SK-N-SH (cell line): ENCODE results near the gene MLLT3. TPM values are rescaled to one million over a fixed set of nuclear protein-coding genes. Genes with fewer than 3 reads are reported as not detected.

Experiments
- CTCF ChIA-PET: fragments of 300-600, 350-600 bp; formaldehyde crosslinking; extraction: SDS; loops from one replicate; lab custom pipeline; 2021; lab: Yijun Ruan, JAX
- POLR2A ChIA-PET: fragments of 350-600 bp; sonication (Branson Sonifier 250); formaldehyde crosslinking; extraction: SDS; loops from one replicate; lab custom pipeline; 2020; ENCODE audit warnings: antibody characterized with exemption, inconsistent platforms; lab: Yijun Ruan, JAX
- DNase-seq: peaks from one replicate; pipeline ENCODE4 v3.0.0; 2012
- H2AFZ ChIP-seq: fragments of 200-600 bp; sonication (generic); 2 replicates; pipeline ENCODE4 v1.8.1; 2016; ENCODE audit warnings: antibody characterized with exemption, mild to moderate bottlenecking, low read depth
- H3F3A ChIP-seq: fragments of 200-600 bp; sonication (generic); replicated peaks from 2 replicates; pipeline ENCODE3; 2016; ENCODE audit warnings: antibody characterized with exemption, mild to moderate bottlenecking; ENCODE audit not compliant: insufficient read depth
- H3K27ac ChIP-seq, 2 experiments: fragments of 200-500 bp in 1 of 2; fragments of 200-600 bp in 1 of 2; sonication (Bioruptor generic) in 1 of 2; sonication (generic), shearing (Covaris generic) in 1 of 2; 2 replicates each; pipeline versions ENCODE4 v1.5.1 to v1.6.1; 2014 to 2016; ENCODE audit warnings: low read depth in 2 of 2, inconsistent platforms in 1 of 2, low read length in 1 of 2, mild to moderate bottlenecking in 1 of 2, mixed read lengths in 1 of 2
- H3K27me3 ChIP-seq: fragments of 200-600 bp; sonication (generic), shearing (Covaris generic); 2 replicates; pipeline ENCODE4 v1.6.1; 2016; ENCODE audit warnings: mixed run types; ENCODE audit not compliant: insufficient read depth
- H3K36me3 ChIP-seq, 2 experiments: fragments of 200-500 bp in 1 of 2; fragments of 200-600 bp in 1 of 2; sonication (Bioruptor generic) in 1 of 2; sonication (generic) in 1 of 2; replicated peaks in 1 of 2; 2 replicates each; pipeline versions ENCODE3 to v1.5.1; 2014 to 2016; ENCODE audit warnings: low read length in 1 of 2, mild to moderate bottlenecking in 1 of 2; ENCODE audit not compliant: insufficient read depth in 2 of 2, control insufficient read depth in 1 of 2
- H3K4me1 ChIP-seq, 2 experiments: fragments of 200-500 bp in 1 of 2; fragments of 200-600 bp in 1 of 2; sonication (Bioruptor generic) in 1 of 2; sonication (generic), shearing (Covaris generic) in 1 of 2; 2 replicates each; pipeline versions ENCODE4 v1.5.1 to v1.6.1; 2014 to 2016; ENCODE audit warnings: low read depth in 1 of 2, low read length in 1 of 2, mixed run types in 1 of 2; ENCODE audit not compliant: insufficient read depth in 2 of 2, control insufficient read depth in 1 of 2
- H3K4me2 ChIP-seq: fragments of 200-600 bp; sonication (generic), shearing (Covaris generic); 2 replicates; pipeline ENCODE4 v1.6.1; 2017; ENCODE audit warnings: mixed run types
- H3K4me3 ChIP-seq, 2 experiments: fragments of 200-500 bp in 1 of 2; fragments of 200-600 bp in 1 of 2; sonication (Bioruptor generic) in 1 of 2; sonication (generic), shearing (Covaris generic) in 1 of 2; 2 replicates each; pipeline versions ENCODE4 v1.5.1 to v1.8.1; 2014 to 2016; ENCODE audit warnings: low read depth in 2 of 2, inconsistent platforms in 1 of 2, low read length in 1 of 2, mild to moderate bottlenecking in 1 of 2, mixed read lengths in 1 of 2, moderate library complexity in 1 of 2
- H3K79me2 ChIP-seq: fragments of 200-600 bp; sonication (generic); 2 replicates; pipeline ENCODE4 v1.8.1; 2017; ENCODE audit warnings: mild to moderate bottlenecking; ENCODE audit not compliant: insufficient read depth
- H3K9ac ChIP-seq: fragments of 200-600 bp; sonication (generic); 2 replicates; pipeline ENCODE4 v1.6.1; 2017; ENCODE audit warnings: mixed run types
- H3K9me2 ChIP-seq: fragments of 200-600 bp; sonication (generic); 2 replicates; pipeline ENCODE4 v1.6.1; 2017; ENCODE audit warnings: mixed run types
- H3K9me3 ChIP-seq: fragments of 200-600 bp; sonication (generic); 2 replicates; pipeline ENCODE4 v1.6.1; 2017; ENCODE audit warnings: mixed run types, mild to moderate bottlenecking, moderate library complexity
- H4K20me1 ChIP-seq: fragments of 200-600 bp; sonication (generic); 2 replicates; pipeline ENCODE4 v1.6.1; 2017; ENCODE audit warnings: mild to moderate bottlenecking, mixed run types; ENCODE audit not compliant: insufficient read depth
- CHD2 ChIP-seq: fragments of 150-350 bp; IDR thresholded peaks from 2 replicates; pipeline ENCODE4 v1.6.1; 2018; ENCODE audit warnings: low read length; ENCODE audit not compliant: partially characterized antibody
- ELF1 ChIP-seq: IDR thresholded peaks from 2 replicates; pipeline ENCODE4 v1.4.0; 2012
- FOSL2 ChIP-seq: IDR thresholded peaks from 2 replicates; pipeline ENCODE4 v1.4.0; 2012; ENCODE audit warnings: low read depth, mild to moderate bottlenecking, moderate library complexity, borderline replicate concordance
- FOXM1 ChIP-seq: IDR thresholded peaks from 2 replicates; pipeline ENCODE4 v1.4.0; 2012; ENCODE audit warnings: low read depth, mild to moderate bottlenecking
- MAX ChIP-seq: IDR thresholded peaks from 2 replicates; pipeline ENCODE4 v1.4.0; 2012; ENCODE audit warnings: low read depth
- NFIC ChIP-seq: IDR thresholded peaks from 2 replicates; pipeline ENCODE4 v1.4.0; 2012; ENCODE audit warnings: borderline replicate concordance
- NRF1 ChIP-seq: IDR thresholded peaks from 2 replicates; pipeline ENCODE4 v1.6.1; 2012; ENCODE audit warnings: low read depth, mild to moderate bottlenecking, low read length
- RCOR1 ChIP-seq: fragments of 150-350 bp; IDR thresholded peaks from 2 replicates; pipeline ENCODE4 v1.6.1; 2017; ENCODE audit warnings: antibody characterized with exemption, low read length
- REST ChIP-seq: IDR thresholded peaks from 2 replicates; pipeline ENCODE4 v1.6.1; 2012; ENCODE audit warnings: mild to moderate bottlenecking, low read depth, low read length, moderate library complexity
- RXRA ChIP-seq: IDR thresholded peaks from 2 replicates; pipeline ENCODE4 v1.4.0; 2012; ENCODE audit warnings: low read depth, mild to moderate bottlenecking, borderline replicate concordance
- SMC3 ChIP-seq: IDR thresholded peaks from 2 replicates; pipeline ENCODE4 v1.6.1; 2012; ENCODE audit warnings: low read depth, low read length, improper control_type of control experiment
- TEAD4 ChIP-seq: IDR thresholded peaks from 2 replicates; pipeline ENCODE4 v1.4.0; 2012; ENCODE audit warnings: mild to moderate bottlenecking, borderline replicate concordance; ENCODE audit not compliant: insufficient read depth
- WGBS: methylation state at CpG from one replicate; pipeline ENCODE4 v1.1.6; 2017; ENCODE audit warnings: low lambda C conversion rate; 5-methylcytosine and 5-hydroxymethylcytosine counted together
- polyA plus RNA-seq, 3 experiments: library from polyadenylated mRNA; depleted of rRNA; stranded (reverse); fragments of >200 nt; gene quantifications; 2 replicates each; pipeline ENCODE4 v1.2.3, GENCODE V29; 2012

MLLT3 gene
- polyA plus RNA-seq, 1 of the 3 experiments (the other 2 are of a cell fraction), result 3.9 TPM

GRCh38 chr9:20405616-20406015 lies 216.7 kb downstream of the MLLT3 start:
- no peak overlapping the region for H3K4me3 ChIP-seq
- no peak overlapping the region for H2AFZ ChIP-seq
- no peaks in the 10 kb centered on the region for H3K9me3 ChIP-seq
- H3K9ac ChIP-seq, result no peak overlapping the region
- H3K27me3 ChIP-seq, result no peaks in the 10 kb centered on the region
- no peak for DNase-seq
- POLR2A ChIA-PET, result no interaction called here
- H3F3A ChIP-seq, result no peaks in the 10 kb centered on the region
- WGBS, result 92% methylated on average over 5 of the region's 5 CpGs
- H3K36me3 ChIP-seq, result no peaks in the 10 kb centered on the region
- H3K79me2 ChIP-seq, result no peaks in the 10 kb centered on the region
- no peaks in the 10 kb centered on the region for H4K20me1 ChIP-seq
- CTCF ChIA-PET, result no interaction called here
- H3K27ac ChIP-seq, result no peak overlapping the region
- H3K4me1 ChIP-seq, result no peaks in the 10 kb centered on the region
- no peak overlapping the region for H3K4me2 ChIP-seq
- H3K9me2 ChIP-seq, result no peaks in the 10 kb centered on the region
- TF ChIP-seq REST (no peak), CHD2 (no peak), NRF1 (no peak), TEAD4 (no peak), NFIC (no peak), MAX (no peak), RCOR1 (no peak), FOXM1 (no peak), FOSL2 (no peak), RXRA (no peak), SMC3 (no peak), ELF1 (no peak)
- TF ChIP-seq, all 33 proteins: peak for 0

- Histone ChIP-seq H3F3A (no peaks in the 10 kb centered on the region), H3K9ac (no peak overlapping the region), H3K9me3 (no peaks in the 10 kb centered on the region), H3K27ac (no peak overlapping the region), H3K27me3 (no peaks in the 10 kb centered on the region), H4K20me1 (no peaks in the 10 kb centered on the region), H3K4me2 (no peak overlapping the region), H3K4me1 (no peaks in the 10 kb centered on the region), H3K79me2 (no peaks in the 10 kb centered on the region), H3K36me3 (no peaks in the 10 kb centered on the region), H2AFZ (no peak overlapping the region), H3K9me2 (no peaks in the 10 kb centered on the region)
- ChIA-PET POLR2A (no interaction called here), CTCF (no interaction called here)
- no peak for DNase-seq
- 90% methylated on average over 1 of the region's 1 CpG for WGBS
- TF ChIP-seq RCOR1 (no peak), NRF1 (no peak)
- TF ChIP-seq, all 33 proteins: peak for 0
- no peak overlapping the region for H3K4me3 ChIP-seq
These were observed 217.2 kb downstream of the MLLT3 start for GRCh38 chr9:20405078-20405477.
